Activated CD4-positive, alpha-beta T cell treated with anti-CD3 and anti-CD28 coated beads, Interleukin-2, amount 50 U/mL, for 16 hours (primary cell): ENCODE measurements around the gene SENP8.

Source experiments
- DNase-seq: peaks from one replicate; pipeline ENCODE4 v3.0.0-alpha.2; 2020

The SENP8 gene

DNA sequence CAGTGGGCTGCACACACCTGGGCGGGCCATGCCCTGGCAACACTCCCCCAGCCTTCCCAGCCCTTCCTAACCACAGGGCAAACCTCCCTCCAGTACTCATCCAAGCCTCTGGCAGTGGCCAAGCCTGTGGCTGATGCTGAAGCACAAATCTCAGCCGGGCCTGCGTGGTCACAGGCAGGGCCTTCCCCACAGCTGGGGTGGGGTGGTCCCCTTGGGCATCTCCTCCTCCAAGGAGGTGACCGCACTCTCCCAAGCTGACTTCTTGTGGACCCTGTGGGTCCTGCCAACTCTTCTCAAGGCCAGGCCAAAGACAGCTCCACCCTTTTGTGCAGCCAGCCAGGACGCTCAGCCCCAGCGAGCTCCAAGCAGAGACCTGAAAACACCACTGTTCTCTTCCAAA lies 58.0 kb downstream of the SENP8 start:
- DNase-seq = no peak

GRCh38 chr15:72176743-72177142 lies 58.5 kb downstream of the SENP8 start:
- no peak for DNase-seq

- DNase-seq = no peak
Measured at GRCh38 chr15:72178976-72179585, 60.9 kb downstream of the SENP8 start.

DNA sequence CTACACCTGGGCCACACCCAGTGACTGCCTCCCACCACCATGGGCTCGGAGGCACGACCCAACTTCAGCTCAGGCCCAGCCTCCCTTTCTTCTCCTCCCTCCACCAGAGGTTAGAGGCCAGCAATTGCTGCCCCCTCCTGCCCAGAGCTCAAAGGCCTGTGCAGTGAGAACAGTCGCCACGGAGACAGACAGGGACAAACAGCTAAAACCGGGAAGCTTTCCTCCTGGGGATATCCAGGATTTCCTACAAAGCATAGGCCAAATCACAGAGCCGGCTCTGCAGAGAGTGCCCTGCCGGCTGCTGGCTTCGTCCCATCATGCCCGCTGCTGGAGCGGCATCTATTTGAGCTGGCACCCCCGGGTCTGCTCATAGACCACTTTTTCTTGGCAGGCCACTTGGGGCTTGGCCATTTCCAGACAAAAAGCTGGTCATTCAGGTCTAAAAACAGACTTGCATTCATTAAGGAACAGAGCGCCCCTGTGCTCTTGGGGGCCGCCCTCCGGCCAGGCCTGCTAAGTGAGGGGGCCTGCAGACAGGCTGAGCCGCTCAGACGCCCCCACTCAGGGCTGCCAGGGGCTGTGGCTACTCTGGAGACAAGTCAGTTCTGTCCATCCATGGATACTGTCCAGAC lies 61.9 kb downstream of the SENP8 start:
- no peak for DNase-seq

GRCh38 chr15:72180761-72181324 lies 62.6 kb downstream of the SENP8 start:
- DNase-seq = no peak

DNA sequence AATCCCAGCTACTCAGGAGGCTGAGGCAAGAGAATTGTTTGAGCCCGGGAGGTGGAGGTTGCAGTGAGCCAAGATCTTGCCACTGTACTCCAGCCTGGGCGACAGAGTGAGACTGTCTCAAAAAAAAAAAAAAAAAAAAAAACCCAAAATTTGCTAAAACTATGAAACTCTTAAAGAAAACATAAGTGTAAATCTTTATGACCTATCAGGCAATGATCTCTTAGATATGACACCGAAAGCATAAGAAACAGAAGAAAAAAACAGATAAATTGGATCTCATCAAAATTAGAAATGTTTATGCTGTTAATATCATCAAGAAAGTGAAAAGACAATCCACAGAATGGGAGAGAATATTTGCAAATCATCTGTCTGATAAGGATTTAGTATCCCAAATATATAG lies 64.0 kb downstream of the SENP8 start:
- no peak for DNase-seq

- no peak for DNase-seq
Measured at GRCh38 chr15:72182673-72183072, 64.5 kb downstream of the SENP8 start.

DNA sequence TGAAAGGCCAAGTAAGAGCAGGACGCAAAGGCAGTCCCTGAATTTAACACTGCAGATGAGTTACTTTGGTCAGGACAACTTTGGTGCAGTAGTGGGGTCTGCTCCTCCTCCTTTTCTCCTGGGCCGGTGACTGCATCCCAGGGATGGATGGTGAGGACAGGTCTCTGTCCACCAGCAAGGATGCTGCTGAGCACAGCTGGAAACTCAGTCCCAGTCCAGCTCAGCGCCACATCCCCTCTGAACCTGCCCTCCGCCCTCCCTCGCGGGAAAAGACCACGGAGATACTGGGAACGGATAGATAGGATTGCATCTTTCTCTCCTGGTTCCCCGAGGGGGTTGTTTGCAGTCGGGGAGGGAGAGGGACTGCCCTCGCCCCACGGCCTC lies 65.6 kb downstream of the SENP8 start:
- no peak for DNase-seq

GRCh38 chr15:72184165-72184811 lies 66.1 kb downstream of the SENP8 start:
- DNase-seq = no peak

GRCh38 chr15:72189250-72189902 lies 71.2 kb downstream of the SENP8 start:
- DNase-seq = no peak

GRCh38 chr15:72192416-72192815 lies 74.2 kb downstream of the SENP8 start:
- DNase-seq = no peak
